Mesenchymal stem cell (in vitro differentiated cells and primary cell): ENCODE measurements around the gene PRC1.

Experiments used
- DNase-seq: peaks from one replicate; pipeline ENCODE4 v3.0.0-alpha.2; 2013
- H2AFZ ChIP-seq: one replicate; pipeline ENCODE4 v1.6.1; 2013; ENCODE audit warnings: low read depth, mild to moderate bottlenecking, control low read depth, inconsistent platforms, low read length, moderate library complexity
- H2AK5ac ChIP-seq: 2 replicates; pipeline ENCODE4 v1.6.1; 2013; ENCODE audit warnings: low read length, moderate library complexity, mild to moderate bottlenecking, inconsistent platforms; ENCODE audit not compliant: severe bottlenecking
- H2BK120ac ChIP-seq: one replicate; pipeline ENCODE4 v1.6.1; 2013; ENCODE audit warnings: low read depth, mild to moderate bottlenecking, inconsistent platforms, low read length, moderate library complexity
- H2BK12ac ChIP-seq, 2 experiments: one replicate each; pipeline ENCODE4 v1.6.1; 2013; ENCODE audit warnings: inconsistent platforms in 2 of 2, low read length in 2 of 2, mild to moderate bottlenecking in 2 of 2, moderate library complexity in 2 of 2, control low read depth in 1 of 2
- H2BK15ac ChIP-seq: one replicate; pipeline ENCODE4 v1.6.1; 2013; ENCODE audit warnings: mild to moderate bottlenecking, low read depth, inconsistent platforms; ENCODE audit not compliant: poor library complexity, severe bottlenecking
- H2BK5ac ChIP-seq: 2 replicates; pipeline ENCODE4 v1.6.1; 2013; ENCODE audit warnings: low read depth, mild to moderate bottlenecking, low read length, control low read depth, inconsistent platforms; ENCODE audit not compliant: poor library complexity, severe bottlenecking
- H3K14ac ChIP-seq, 2 experiments: one replicate each; pipeline ENCODE4 v1.6.1; 2013; ENCODE audit warnings: inconsistent platforms in 2 of 2, low read length in 2 of 2, control low read depth in 1 of 2, mild to moderate bottlenecking in 1 of 2, moderate library complexity in 1 of 2
- H3K18ac ChIP-seq, 2 experiments: one replicate each; pipeline ENCODE4 v1.6.1; 2013; ENCODE audit warnings: inconsistent platforms in 2 of 2, low read length in 2 of 2, control low read depth in 1 of 2, low read depth in 1 of 2, mild to moderate bottlenecking in 1 of 2
- H3K23ac ChIP-seq, 2 experiments: one replicate each; pipeline ENCODE4 v1.6.1; 2013; ENCODE audit warnings: inconsistent platforms in 2 of 2, low read length in 2 of 2, mild to moderate bottlenecking in 2 of 2, moderate library complexity in 2 of 2, control low read depth in 1 of 2
- H3K27ac ChIP-seq: 2 replicates; pipeline ENCODE4 v1.5.1; 2013; ENCODE audit warnings: mild to moderate bottlenecking, moderate library complexity, low read length, control low read depth, inconsistent platforms; ENCODE audit not compliant: poor library complexity, severe bottlenecking
- H3K27me3 ChIP-seq, 2 experiments: 2 replicates each; pipeline versions ENCODE4 v1.6.1 to v1.7.0; 2013; ENCODE audit warnings: low read length in 2 of 2, mild to moderate bottlenecking in 2 of 2, moderate library complexity in 2 of 2, control low read depth in 1 of 2, inconsistent platforms in 1 of 2; ENCODE audit not compliant: control insufficient read depth in 1 of 2, insufficient read depth in 1 of 2
- H3K36me3 ChIP-seq, 2 experiments: 2 replicates each; pipeline versions ENCODE4 v1.6.1 to v1.7.0; 2013; ENCODE audit warnings: low read length in 2 of 2, control low read depth in 1 of 2, inconsistent platforms in 1 of 2, low read depth in 1 of 2, mild to moderate bottlenecking in 1 of 2; ENCODE audit not compliant: insufficient read depth in 2 of 2, control insufficient read depth in 1 of 2
- H3K4ac ChIP-seq, 2 experiments: one replicate each; pipeline ENCODE4 v1.6.1; 2013; ENCODE audit warnings: inconsistent platforms in 2 of 2, low read length in 2 of 2, mild to moderate bottlenecking in 2 of 2, moderate library complexity in 2 of 2, control low read depth in 1 of 2, low read depth in 1 of 2
- H3K4me1 ChIP-seq: 2 replicates; pipeline ENCODE4 v1.6.1; 2013; ENCODE audit warnings: low read depth, low read length, control low read depth; ENCODE audit not compliant: control insufficient read depth, insufficient read depth
- H3K4me2 ChIP-seq: 2 replicates; pipeline ENCODE4 v1.6.1; 2013; ENCODE audit warnings: low read length, mild to moderate bottlenecking, inconsistent platforms; ENCODE audit not compliant: poor library complexity, severe bottlenecking
- H3K4me3 ChIP-seq, 2 experiments: 2 replicates each; pipeline versions ENCODE4 v1.5.1 to v1.7.0; 2013; ENCODE audit warnings: low read length in 2 of 2, mild to moderate bottlenecking in 2 of 2, control low read depth in 1 of 2, low read depth in 1 of 2; ENCODE audit not compliant: insufficient read depth in 1 of 2
- H3K79me1 ChIP-seq: replicated peaks from 2 replicates; pipeline ENCODE4 v1.6.1; 2013; ENCODE audit warnings: mild to moderate bottlenecking, control low read depth, low read length, inconsistent platforms; ENCODE audit not compliant: poor library complexity, severe bottlenecking
- H3K9ac ChIP-seq: 2 replicates; pipeline ENCODE4 v1.7.0; 2013; ENCODE audit warnings: mild to moderate bottlenecking, low read length, moderate library complexity
- H3K9me3 ChIP-seq: 2 replicates; pipeline ENCODE4 v1.7.0; 2013; ENCODE audit warnings: mild to moderate bottlenecking, low read length; ENCODE audit not compliant: control insufficient read depth
- H4K8ac ChIP-seq: one replicate; pipeline ENCODE4 v1.6.1; 2013; ENCODE audit warnings: inconsistent platforms, mild to moderate bottlenecking, low read length, moderate library complexity
- H4K91ac ChIP-seq: one replicate; pipeline ENCODE4 v1.6.1; 2013; ENCODE audit warnings: mild to moderate bottlenecking, low read length, inconsistent platforms
- WGBS: methylation state at CpG from one replicate; pipeline ENCODE4 v1.1.7; 2013; ENCODE audit warnings: mixed read lengths; 5-methylcytosine and 5-hydroxymethylcytosine counted together

Gene PRC1

GRCh38 chr15:90989040-90989768, 5.1 kb downstream of the PRC1 start:
- WGBS: 99% methylated on average over 7 of the region's 7 CpGs
- Histone ChIP-seq H4K8ac (peak overlapping the region; percentile 7), H3K14ac (no peak overlapping the region)

DNA sequence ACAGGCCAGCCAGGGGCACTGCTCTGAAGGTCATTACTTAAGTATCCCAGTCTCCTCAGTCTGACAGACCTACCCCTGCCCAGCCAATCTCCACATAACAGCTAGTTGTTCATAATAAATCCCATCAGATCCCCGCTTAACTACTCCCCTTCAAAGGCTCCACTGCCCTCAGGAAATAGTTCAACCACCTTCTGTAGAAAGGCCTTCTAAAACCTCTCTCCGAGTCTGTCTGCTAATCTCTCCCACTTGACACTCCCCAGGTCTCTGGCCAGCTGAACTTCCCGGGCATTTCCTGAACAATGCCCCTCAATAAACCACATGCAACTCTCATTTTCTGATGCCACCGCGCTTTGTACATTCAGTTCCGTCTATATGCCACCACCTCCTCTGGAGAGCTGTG, 6.0 kb downstream of the PRC1 start:
- H3K4me3 ChIP-seq: no peak overlapping the region
- H3K36me3 ChIP-seq: no peaks in the 10 kb centered on the region
- no peak overlapping the region for H3K23ac ChIP-seq
- H3K9me3 ChIP-seq: no peaks in the 10 kb centered on the region
- no peak overlapping the region for H3K27ac ChIP-seq
- H2BK12ac ChIP-seq: no peak overlapping the region
- no peak overlapping the region for H2AFZ ChIP-seq
- H2BK120ac ChIP-seq: peak overlapping the region; percentile 44
- no peak overlapping the region for H3K9ac ChIP-seq
- H2BK5ac ChIP-seq: no peak overlapping the region
- H3K4ac ChIP-seq: peak overlapping the region in 1 of 2 experiments; percentile 64
- no peak overlapping the region for H2BK15ac ChIP-seq
- H3K14ac ChIP-seq: no peak overlapping the region
- H3K4me2 ChIP-seq: no peak overlapping the region
- H3K79me1 ChIP-seq: peaks cover 5% of the 10 kb centered on the region
- H3K27me3 ChIP-seq: no peaks in the 10 kb centered on the region
- no peak overlapping the region for H2AK5ac ChIP-seq
- peaks cover 5% of the 10 kb centered on the region for H3K4me1 ChIP-seq
- 55% methylated on average over 6 of the region's 6 CpGs for WGBS
- H3K18ac ChIP-seq: peak overlapping the region in 1 of 2 experiments; percentile 40
- peak; percentile 29 for DNase-seq
- H4K8ac ChIP-seq: peak overlapping the region; percentile 91
- H4K91ac ChIP-seq: peak overlapping the region; percentile 39

More at GRCh38 chr15:90989040-90989768, 5.1 kb downstream of the PRC1 start:
- H3K79me1 ChIP-seq: peaks cover 2% of the 10 kb centered on the region
- no peak overlapping the region for H4K91ac ChIP-seq
- H3K4me3 ChIP-seq: no peak overlapping the region
- H3K4me1 ChIP-seq: peaks cover 2% of the 10 kb centered on the region
- H2BK5ac ChIP-seq: no peak overlapping the region
- no peak overlapping the region for H3K4me2 ChIP-seq
- H3K9ac ChIP-seq: no peak overlapping the region
- H3K9me3 ChIP-seq: no peaks in the 10 kb centered on the region
- no peak overlapping the region for H3K27ac ChIP-seq
- no peak overlapping the region for H2BK12ac ChIP-seq
- no peak overlapping the region for H2AFZ ChIP-seq
- H3K27me3 ChIP-seq: no peaks in the 10 kb centered on the region
- H2AK5ac ChIP-seq: no peak overlapping the region
- no peak overlapping the region for H3K18ac ChIP-seq
- H2BK15ac ChIP-seq: no peak overlapping the region
- H3K36me3 ChIP-seq: peaks cover 0 to 3% of the 10 kb centered on the region in 2 experiments
- DNase-seq: no peak
- no peak overlapping the region for H3K4ac ChIP-seq
- no peak overlapping the region for H3K23ac ChIP-seq
- no peak overlapping the region for H2BK120ac ChIP-seq

DNA sequence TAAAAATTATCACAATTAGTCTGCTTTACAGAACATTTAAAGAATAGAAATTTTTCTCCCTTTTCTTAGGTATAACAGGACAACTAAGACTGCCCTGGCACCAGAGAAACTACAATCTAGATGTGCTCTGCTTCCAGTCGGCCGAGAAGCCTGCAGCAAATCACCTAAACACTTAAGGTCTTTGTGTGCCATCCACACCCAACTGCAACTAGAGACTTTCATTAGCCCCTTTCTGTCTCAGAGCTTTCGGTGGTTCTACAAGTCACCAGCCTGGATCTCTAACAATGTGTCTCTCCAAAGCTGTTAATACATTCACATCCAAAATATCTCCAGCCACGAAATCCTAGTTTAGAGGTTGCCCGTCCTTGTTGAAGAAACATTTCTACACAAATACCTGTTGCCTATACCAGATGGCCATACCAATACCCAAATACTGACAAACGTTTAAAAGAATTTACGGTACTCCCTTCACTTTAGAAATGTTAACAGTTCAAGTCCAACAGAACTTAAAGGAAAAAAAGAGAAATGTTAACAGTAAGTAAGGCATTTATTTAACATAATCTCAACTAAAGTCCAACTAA, 6.7 kb downstream of the PRC1 start:
- no peaks in the 10 kb centered on the region for H3K9me3 ChIP-seq
- no peak overlapping the region for H3K4me2 ChIP-seq
- no peak overlapping the region for H3K4me3 ChIP-seq
- DNase-seq: no peak
- H2AFZ ChIP-seq: no peak overlapping the region
- H3K36me3 ChIP-seq: no peaks in the 10 kb centered on the region
- H3K9ac ChIP-seq: peak overlapping the region; percentile 7
- H3K14ac ChIP-seq: no peak overlapping the region
- H3K79me1 ChIP-seq: peaks cover 9% of the 10 kb centered on the region
- peak overlapping the region; percentile 88 for H4K8ac ChIP-seq
- no peak overlapping the region for H2BK15ac ChIP-seq
- no peak overlapping the region for H3K18ac ChIP-seq
- no peak overlapping the region for H2BK5ac ChIP-seq
- no peak overlapping the region for H3K27ac ChIP-seq
- H3K23ac ChIP-seq: no peak overlapping the region
- H3K4me1 ChIP-seq: peaks cover 6% of the 10 kb centered on the region
- H3K27me3 ChIP-seq: no peaks in the 10 kb centered on the region
- no peak overlapping the region for H4K91ac ChIP-seq
- H2BK120ac ChIP-seq: peak overlapping the region; percentile 58
- 85% methylated on average over 5 of the region's 7 CpGs for WGBS
- H2AK5ac ChIP-seq: no peak overlapping the region
- no peak overlapping the region for H2BK12ac ChIP-seq
- no peak overlapping the region for H3K4ac ChIP-seq

GRCh38 chr15:90986790-90987507, 7.4 kb downstream of the PRC1 start:
- Histone ChIP-seq H3K4me3 (no peak overlapping the region), H2AK5ac (no peak overlapping the region), H3K27me3 (no peaks in the 10 kb centered on the region), H3K9ac (no peak overlapping the region), H3K4me1 (peaks cover 6% of the 10 kb centered on the region), H3K9me3 (no peaks in the 10 kb centered on the region), H3K14ac (no peak overlapping the region), H3K23ac (no peak overlapping the region), H2BK120ac (no peak overlapping the region), H4K91ac (no peak overlapping the region), H3K27ac (no peak overlapping the region), H4K8ac (peak overlapping the region; percentile 32), H3K79me1 (peaks cover 12% of the 10 kb centered on the region), H3K4me2 (no peak overlapping the region), H3K36me3 (no peaks in the 10 kb centered on the region), H2BK5ac (no peak overlapping the region), H2BK15ac (no peak overlapping the region), H2BK12ac (no peak overlapping the region), H3K18ac (no peak overlapping the region), H2AFZ (no peak overlapping the region), H3K4ac (no peak overlapping the region)
- WGBS: 93% methylated on average over 5 of the region's 11 CpGs
- no peak for DNase-seq
